ES-I3 (cell line): ENCODE data around the gene FAM171A2.

Experiments used
- H3K36me3 ChIP-seq: 2 replicates; pipeline ENCODE4 v1.6.1; 2013; ENCODE audit warnings: mild to moderate bottlenecking, low read length, control low read depth, moderate library complexity; ENCODE audit not compliant: insufficient read depth
- H3K4me1 ChIP-seq: 2 replicates; pipeline ENCODE4 v1.6.1; 2013; ENCODE audit warnings: mild to moderate bottlenecking, control low read depth, low read length; ENCODE audit not compliant: insufficient read depth
- H3K9ac ChIP-seq: 2 replicates; pipeline ENCODE4 v1.6.1; 2013; ENCODE audit warnings: low read depth, mild to moderate bottlenecking, low read length, moderate library complexity
- H3K9me3 ChIP-seq: 2 replicates; pipeline ENCODE4 v1.6.1; 2013; ENCODE audit warnings: mild to moderate bottlenecking, low read length, moderate library complexity; ENCODE audit not compliant: control insufficient read depth, insufficient read depth

The FAM171A2 gene

GRCh38 chr17:44360144-44360533 is 3.5 kb downstream of the FAM171A2 start:
- no peak overlapping the region for H3K9ac ChIP-seq
- H3K36me3 ChIP-seq: no peaks in the 10 kb centered on the region
- H3K9me3 ChIP-seq: no peaks in the 10 kb centered on the region
- peaks cover 20% of the 10 kb centered on the region for H3K4me1 ChIP-seq

GRCh38 chr17:44359458-44360143 is 4.1 kb downstream of the FAM171A2 start:
- no peaks in the 10 kb centered on the region for H3K36me3 ChIP-seq

DNA sequence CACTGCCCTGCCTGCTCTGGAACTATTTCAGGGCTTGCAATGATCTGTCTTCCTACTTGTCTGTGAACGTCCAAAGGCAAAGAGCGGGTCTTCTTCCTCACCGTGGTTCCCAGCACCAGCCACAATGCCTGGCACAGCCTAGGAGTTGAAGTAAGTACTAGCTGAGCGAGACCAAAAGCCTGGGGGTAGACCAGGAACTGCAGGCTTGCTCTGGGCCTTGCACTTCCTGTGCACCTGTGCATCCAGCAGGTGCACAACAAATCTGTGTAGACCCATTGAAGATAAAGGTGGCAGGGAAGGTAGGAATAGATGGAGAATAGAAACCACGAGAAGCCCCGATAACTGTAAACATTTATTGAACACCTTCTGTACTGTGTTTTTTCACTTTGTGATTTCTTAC is 4.6 kb downstream of the FAM171A2 start:
- Histone ChIP-seq H3K4me1 (peaks cover 20% of the 10 kb centered on the region), H3K9ac (no peak overlapping the region), H3K9me3 (no peaks in the 10 kb centered on the region), H3K36me3 (no peaks in the 10 kb centered on the region)

More at GRCh38 chr17:44359458-44360143, 4.1 kb downstream of the FAM171A2 start:
- Histone ChIP-seq H3K4me1 (peaks cover 20% of the 10 kb centered on the region), H3K9ac (no peak overlapping the region), H3K9me3 (no peaks in the 10 kb centered on the region)

GRCh38 chr17:44358066-44358465 is 5.6 kb downstream of the FAM171A2 start:
- Histone ChIP-seq H3K9ac (no peak overlapping the region), H3K36me3 (no peaks in the 10 kb centered on the region), H3K9me3 (no peaks in the 10 kb centered on the region), H3K4me1 (peaks cover 20% of the 10 kb centered on the region)

- peaks cover 10% of the 10 kb centered on the region for H3K4me1 ChIP-seq
These were observed 7.4 kb downstream of the FAM171A2 start for GRCh38 chr17:44356241-44356640.

DNA sequence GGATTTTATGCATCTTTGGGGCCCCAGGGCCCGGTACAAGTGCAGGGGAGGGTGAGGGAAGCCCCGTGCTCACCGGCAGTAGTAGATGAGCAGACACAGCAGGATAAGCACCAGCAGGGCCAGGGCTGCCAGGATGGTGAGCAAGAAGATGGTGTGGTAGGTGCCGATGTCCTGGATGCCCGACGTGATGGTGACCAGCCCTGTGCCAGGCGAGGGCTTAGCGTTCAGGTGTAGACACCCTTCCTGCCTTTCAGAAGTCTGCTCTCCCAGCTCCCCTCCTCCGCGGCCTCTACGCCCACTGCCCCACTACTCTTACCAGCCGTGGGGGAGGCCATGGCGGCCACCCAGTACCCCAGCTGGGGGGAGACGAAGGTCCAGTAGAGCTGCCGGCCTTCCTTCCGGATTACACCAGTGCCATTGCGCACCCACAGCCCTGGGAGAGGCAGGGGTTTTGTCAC is 8.0 kb downstream of the FAM171A2 start:
- Histone ChIP-seq H3K36me3 (no peaks in the 10 kb centered on the region), H3K4me1 (peaks cover 4% of the 10 kb centered on the region; the same call in 1 of the 2 replicates), H3K9me3 (no peaks in the 10 kb centered on the region), H3K9ac (no peak overlapping the region)

More at GRCh38 chr17:44356241-44356640, 7.4 kb downstream of the FAM171A2 start:
- Histone ChIP-seq H3K9me3 (no peaks in the 10 kb centered on the region), H3K9ac (no peak overlapping the region), H3K36me3 (no peaks in the 10 kb centered on the region)

DNA sequence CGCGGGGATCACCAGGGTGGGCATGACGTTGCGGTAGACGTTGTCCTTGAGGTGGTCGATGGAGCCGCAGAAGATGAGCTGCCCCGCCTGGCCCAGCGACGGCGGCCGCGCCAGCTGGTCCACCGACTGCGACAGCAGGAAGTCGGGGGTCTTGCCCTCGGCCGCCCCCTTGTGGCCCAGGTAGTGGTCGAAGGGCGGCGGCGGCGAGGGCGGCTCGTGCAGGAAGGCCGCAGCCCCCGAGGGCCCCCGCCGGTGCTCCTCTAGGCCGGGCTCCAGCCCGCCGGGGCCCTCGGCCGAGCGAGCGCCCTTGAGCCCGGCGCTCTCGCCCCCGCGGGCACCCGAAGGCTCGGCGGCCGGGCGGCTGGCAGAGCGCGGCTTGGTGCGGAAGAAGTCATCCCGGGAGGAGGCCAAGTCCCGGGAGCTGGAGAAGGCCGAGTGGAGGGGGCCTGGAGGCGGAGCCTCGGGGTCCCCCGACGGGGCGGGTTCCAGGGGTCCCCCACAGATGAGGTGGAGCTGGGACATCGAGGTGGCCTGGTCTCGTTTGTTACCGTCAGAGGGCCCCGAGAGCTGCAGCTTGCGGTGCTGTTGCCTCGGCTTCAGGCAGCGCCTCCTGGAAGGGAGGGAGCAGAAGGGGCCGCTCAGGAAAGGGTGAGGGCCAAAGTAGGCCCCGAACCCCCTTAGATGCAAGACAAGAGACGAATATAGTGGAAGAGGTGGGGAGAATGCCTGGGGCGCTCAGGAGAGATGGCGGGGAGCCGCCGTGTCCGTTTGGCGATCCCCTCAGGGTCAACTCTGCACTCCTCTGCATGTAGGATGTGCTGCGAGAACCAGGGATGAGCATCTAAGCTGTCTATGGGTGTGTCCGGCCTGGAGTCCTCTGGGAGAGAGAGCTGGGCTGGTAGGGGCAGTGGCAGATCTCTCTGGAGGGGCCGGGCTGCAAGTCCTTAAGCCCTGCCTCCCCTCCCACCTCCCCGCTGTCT is 8.8 kb downstream of the FAM171A2 start:
- H3K9ac ChIP-seq: peak overlapping the region; percentile 68; the same call in 1 of the 2 replicates
- no peaks in the 10 kb centered on the region for H3K4me1 ChIP-seq
- no peaks in the 10 kb centered on the region for H3K36me3 ChIP-seq
- no peaks in the 10 kb centered on the region for H3K9me3 ChIP-seq

DNA sequence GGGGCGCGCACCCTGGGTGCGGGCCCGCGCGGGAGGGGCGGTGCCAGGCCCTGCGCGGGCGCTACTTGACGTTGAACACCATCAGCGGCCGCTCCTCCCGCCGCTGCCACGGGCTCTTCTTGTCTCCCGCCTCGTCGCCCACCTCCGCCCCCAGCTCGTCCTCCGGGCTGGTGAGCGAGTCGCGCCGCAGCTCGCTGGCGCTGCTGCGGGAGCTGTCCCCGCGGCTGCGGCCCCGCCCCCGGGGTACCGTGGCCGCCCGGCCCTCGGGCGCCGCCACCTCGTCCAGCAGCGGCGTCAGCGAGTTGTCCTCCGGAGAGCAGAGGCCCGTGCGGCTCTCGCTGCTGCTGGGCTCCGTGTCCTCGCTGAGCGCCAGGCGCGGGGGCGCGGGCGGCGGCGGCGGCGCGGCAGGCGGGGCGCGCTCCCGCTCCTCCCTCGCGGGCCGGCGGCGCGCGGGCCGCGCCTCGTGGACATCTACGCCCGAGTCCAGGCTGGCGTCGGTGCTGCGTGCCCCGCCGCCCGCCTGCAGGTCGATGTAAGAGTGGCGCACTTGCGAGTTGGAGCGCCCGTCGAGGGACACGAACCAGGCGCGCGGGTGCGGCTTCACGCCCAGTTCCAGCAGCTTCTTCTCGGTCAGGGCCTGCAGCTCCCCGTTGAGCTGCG is 9.9 kb downstream of the FAM171A2 start:
- Histone ChIP-seq H3K4me1 (no peaks in the 10 kb centered on the region), H3K36me3 (no peaks in the 10 kb centered on the region), H3K9ac (peak overlapping the region; percentile 68; the same call in 1 of the 2 replicates)

GRCh38 chr17:44352828-44353671 is 10.6 kb downstream of the FAM171A2 start:
- H3K9me3 ChIP-seq: no peaks in the 10 kb centered on the region
- no peaks in the 10 kb centered on the region for H3K36me3 ChIP-seq
- peak overlapping the region; percentile 68; the same call in 1 of the 2 replicates for H3K9ac ChIP-seq

More for the DNA sequence above, 9.9 kb downstream of the FAM171A2 start:
- H3K9me3 ChIP-seq: no peaks in the 10 kb centered on the region

DNA sequence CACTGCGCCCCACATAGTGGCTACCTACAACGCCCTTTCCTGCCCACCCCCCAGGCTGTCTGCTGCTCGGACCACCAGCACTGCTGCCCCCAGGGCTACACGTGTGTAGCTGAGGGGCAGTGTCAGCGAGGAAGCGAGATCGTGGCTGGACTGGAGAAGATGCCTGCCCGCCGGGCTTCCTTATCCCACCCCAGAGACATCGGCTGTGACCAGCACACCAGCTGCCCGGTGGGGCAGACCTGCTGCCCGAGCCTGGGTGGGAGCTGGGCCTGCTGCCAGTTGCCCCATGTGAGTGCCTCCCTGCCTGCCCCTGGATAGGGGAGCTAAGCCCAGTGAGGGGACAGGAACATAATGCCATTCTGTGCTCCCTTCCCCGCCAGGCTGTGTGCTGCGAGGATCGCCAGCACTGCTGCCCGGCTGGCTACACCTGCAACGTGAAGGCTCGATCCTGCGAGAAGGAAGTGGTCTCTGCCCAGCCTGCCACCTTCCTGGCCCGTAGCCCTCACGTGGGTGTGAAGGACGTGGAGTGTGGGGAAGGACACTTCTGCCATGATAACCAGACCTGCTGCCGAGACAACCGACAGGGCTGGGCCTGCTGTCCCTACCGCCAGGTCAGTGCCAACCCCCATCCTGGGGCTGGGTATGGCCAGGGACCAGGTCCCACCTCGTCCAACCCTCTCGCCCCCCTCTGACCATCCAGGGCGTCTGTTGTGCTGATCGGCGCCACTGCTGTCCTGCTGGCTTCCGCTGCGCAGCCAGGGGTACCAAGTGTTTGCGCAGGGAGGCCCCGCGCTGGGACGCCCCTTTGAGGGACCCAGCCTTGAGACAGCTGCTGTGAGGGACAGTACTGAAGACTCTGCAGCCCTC is 11.5 kb downstream of the FAM171A2 start:
- H3K4me1 ChIP-seq: no peaks in the 10 kb centered on the region
- H3K36me3 ChIP-seq: no peaks in the 10 kb centered on the region
- no peak overlapping the region for H3K9ac ChIP-seq
- H3K9me3 ChIP-seq: no peaks in the 10 kb centered on the region

More at GRCh38 chr17:44352828-44353671, 10.6 kb downstream of the FAM171A2 start:
- no peaks in the 10 kb centered on the region for H3K4me1 ChIP-seq

- Histone ChIP-seq H3K4me1 (no peaks in the 10 kb centered on the region), H3K9ac (no peak overlapping the region), H3K9me3 (no peaks in the 10 kb centered on the region), H3K36me3 (no peaks in the 10 kb centered on the region)
These were observed 12.2 kb downstream of the FAM171A2 start for GRCh38 chr17:44351464-44351863.

GRCh38 chr17:44350733-44351226 is 12.9 kb downstream of the FAM171A2 start:
- no peaks in the 10 kb centered on the region for H3K9me3 ChIP-seq
- H3K9ac ChIP-seq: no peak overlapping the region
- H3K36me3 ChIP-seq: no peaks in the 10 kb centered on the region
- H3K4me1 ChIP-seq: no peaks in the 10 kb centered on the region
